IMR-90 (cell line): ENCODE measurements around the gene ACBD5. TPM values are rescaled to one million over a fixed set of nuclear protein-coding genes. Genes with fewer than 3 reads are reported as not detected.

Source experiments
- ATAC-seq: fragments of 200-7000 bp; cut with Tn5 transposase; 2 replicates; pipeline ENCODE4 v1.9.1; 2020; ENCODE audit warnings: low read depth, mild to moderate bottlenecking, moderate library complexity
- BruUV-seq: library from RNA; stranded (reverse); fragments of 400-500 nt; replicated peaks from 2 replicates; lab custom pipeline; 2021; lab: Mats Ljungman, UMichigan
- CTCF ChIA-PET: fragments of 300-600 bp; formaldehyde crosslinking; extraction: SDS; loops from one replicate; lab custom pipeline; 2021; ENCODE audit warnings: antibody characterized with exemption; lab: Yijun Ruan, JAX
- POLR2A ChIA-PET: fragments of 300-600 bp; sonication (Branson Sonifier 250); formaldehyde crosslinking; loops from one replicate; lab custom pipeline; 2022; ENCODE audit warnings: antibody characterized with exemption; ENCODE audit not compliant: unreplicated experiment; lab: Charles Lee
- DNase-seq: peaks from one replicate; pipeline ENCODE4 v3.0.0; 2013
- H2AFZ ChIP-seq: replicated peaks from 2 replicates; pipeline ENCODE3; 2013; ENCODE audit warnings: low read length, mild to moderate bottlenecking; ENCODE audit not compliant: poor library complexity
- H2AK5ac ChIP-seq: 2 replicates; pipeline ENCODE4 v1.6.1; 2013; ENCODE audit warnings: low read depth, low read length, inconsistent platforms
- H2AK9ac ChIP-seq: replicated peaks from 2 replicates; pipeline ENCODE3; 2013; ENCODE audit warnings: mild to moderate bottlenecking, low read depth, low read length, moderate library complexity; ENCODE audit not compliant: poor library complexity
- H2BK120ac ChIP-seq: 2 replicates; pipeline ENCODE4 v1.6.1; 2013; ENCODE audit warnings: low read depth, low read length, inconsistent platforms
- H2BK15ac ChIP-seq: 3 replicates; pipeline ENCODE4 v1.6.1; 2013; ENCODE audit warnings: low read depth, low read length, inconsistent platforms
- H2BK20ac ChIP-seq: 2 replicates; pipeline ENCODE4 v1.6.1; 2013; ENCODE audit warnings: low read depth, mild to moderate bottlenecking, inconsistent platforms, low read length, moderate library complexity
- H2BK5ac ChIP-seq: 2 replicates; pipeline ENCODE4 v1.6.1; 2013; ENCODE audit warnings: mild to moderate bottlenecking, low read depth, low read length, inconsistent platforms; ENCODE audit not compliant: poor library complexity, severe bottlenecking
- H3K14ac ChIP-seq: replicated peaks from 2 replicates; pipeline ENCODE4 v1.6.1; 2013; ENCODE audit warnings: low read depth, low read length, inconsistent platforms
- H3K18ac ChIP-seq: 2 replicates; pipeline ENCODE4 v1.6.1; 2013; ENCODE audit warnings: low read depth, low read length, control low read depth
- H3K23ac ChIP-seq: 2 replicates; pipeline ENCODE4 v1.6.1; 2013; ENCODE audit warnings: low read depth, low read length, inconsistent platforms
- H3K27ac ChIP-seq: 2 replicates; pipeline ENCODE4 v1.5.1; 2013; ENCODE audit warnings: mild to moderate bottlenecking, control low read depth, low read length; ENCODE audit not compliant: insufficient read depth
- H3K27me3 ChIP-seq: 2 replicates; pipeline ENCODE4 v1.6.1; 2013; ENCODE audit warnings: low read length; ENCODE audit not compliant: control insufficient read depth, insufficient read depth
- H3K36me3 ChIP-seq: 2 replicates; pipeline ENCODE4 v1.6.1; 2013; ENCODE audit warnings: low read length, mixed read lengths; ENCODE audit not compliant: control insufficient read depth, insufficient read depth
- H3K4ac ChIP-seq: 2 replicates; pipeline ENCODE4 v1.6.1; 2013; ENCODE audit warnings: low read depth, low read length, inconsistent platforms
- H3K4me1 ChIP-seq: 2 replicates; pipeline ENCODE4 v1.6.1; 2013; ENCODE audit warnings: low read length, mixed read lengths; ENCODE audit not compliant: control insufficient read depth, insufficient read depth
- H3K4me2 ChIP-seq: 2 replicates; pipeline ENCODE4 v1.6.1; 2013; ENCODE audit warnings: low read depth, mild to moderate bottlenecking, control low read depth, low read length, moderate library complexity
- H3K4me3 ChIP-seq: 2 replicates; pipeline ENCODE4 v1.5.1; 2013; ENCODE audit warnings: low read depth, mild to moderate bottlenecking, control low read depth, low read length, moderate library complexity; ENCODE audit not compliant: insufficient read depth
- H3K56ac ChIP-seq: 2 replicates; pipeline ENCODE4 v1.6.1; 2013; ENCODE audit warnings: low read length, inconsistent platforms; ENCODE audit not compliant: insufficient read depth; ENCODE audit errors: extremely low read depth
- H3K79me1 ChIP-seq, 2 experiments: 2 replicates each; pipeline ENCODE4 v1.6.1; 2013; ENCODE audit warnings: low read length in 2 of 2, inconsistent platforms in 1 of 2, low read depth in 1 of 2
- H3K9ac ChIP-seq: 2 replicates; pipeline ENCODE4 v1.6.1; 2013; ENCODE audit warnings: low read depth, low read length, control low read depth
- H3K9me1 ChIP-seq: 2 replicates; pipeline ENCODE4 v1.6.1; 2013; ENCODE audit warnings: low read length, inconsistent platforms; ENCODE audit not compliant: insufficient read depth
- H3K9me3 ChIP-seq: 2 replicates; pipeline ENCODE4 v1.6.1; 2013; ENCODE audit warnings: low read length; ENCODE audit not compliant: control insufficient read depth, insufficient read depth
- H4K20me1 ChIP-seq: 2 replicates; pipeline ENCODE4 v1.6.1; 2013; ENCODE audit warnings: low read length, inconsistent platforms; ENCODE audit not compliant: insufficient read depth
- H4K5ac ChIP-seq: 2 replicates; pipeline ENCODE4 v1.6.1; 2013; ENCODE audit warnings: mild to moderate bottlenecking, low read depth, low read length, control low read depth
- H4K8ac ChIP-seq, 2 experiments: 2 replicates each; pipeline ENCODE4 v1.6.1; 2013; ENCODE audit warnings: low read depth in 2 of 2, low read length in 2 of 2, control low read depth in 1 of 2, inconsistent platforms in 1 of 2
- H4K91ac ChIP-seq: 2 replicates; pipeline ENCODE4 v1.6.1; 2013; ENCODE audit warnings: low read depth, low read length, inconsistent platforms; ENCODE audit not compliant: insufficient read depth
- CTCF ChIP-seq: conservative IDR thresholded peaks from 2 replicates; pipeline ENCODE4 v1.5.1; 2012; ENCODE audit warnings: mild to moderate bottlenecking, low read depth, low read length, improper control_type of control experiment
- WGBS, 2 experiments: methylation state at CpG; one replicate each; pipeline versions ENCODE4 v1.1.5 to v1.1.7; 2013; ENCODE audit warnings: missing lambda C conversion rate in 2 of 2; ENCODE audit not compliant: insufficient read length in 1 of 2; ENCODE audit errors: extremely low coverage in 2 of 2; 5-methylcytosine and 5-hydroxymethylcytosine counted together
- dilution Hi-C: fragments of 300-500 bp; cut with HindIII; formaldehyde crosslinking; loops from one replicate; pipeline ENCODE4 v1.14.3; 2018; ENCODE audit warnings: low sequenced_read_pairs; ENCODE audit not compliant: unreplicated experiment
- in situ Hi-C: fragments of 300-500 bp; cut with MboI; formaldehyde crosslinking; loops from 3 replicates; pipeline ENCODE4 v1.14.3; 2019; ENCODE audit warnings: low sequenced_read_pairs, inconsistent platforms, mixed read lengths
- intact Hi-C: fragments of 100-400 bp; cut with micrococcal nuclease; formaldehyde crosslinking; loops from 2 replicates; pipeline ENCODE4 v1.10.0; 2022
- polyA plus RNA-seq, 3 experiments: library from polyadenylated mRNA; depleted of rRNA; stranded (reverse); fragments of >200 nt; gene quantifications; 2 replicates each; pipeline ENCODE4 v1.2.3, GENCODE V29; 2012; ENCODE audit warnings: low replicate concordance in 1 of 3
- total RNA-seq: library from RNA; depleted of rRNA; stranded (reverse); fragments of >200 nt; gene quantifications from 2 replicates; pipeline ENCODE4 v1.2.3, GENCODE V29; 2012

ACBD5 gene
- total and polyA plus RNA-seq, 2 of the 4 experiments (the other 2 are of a cell fraction), result 7.7 to 11.7 TPM

DNA sequence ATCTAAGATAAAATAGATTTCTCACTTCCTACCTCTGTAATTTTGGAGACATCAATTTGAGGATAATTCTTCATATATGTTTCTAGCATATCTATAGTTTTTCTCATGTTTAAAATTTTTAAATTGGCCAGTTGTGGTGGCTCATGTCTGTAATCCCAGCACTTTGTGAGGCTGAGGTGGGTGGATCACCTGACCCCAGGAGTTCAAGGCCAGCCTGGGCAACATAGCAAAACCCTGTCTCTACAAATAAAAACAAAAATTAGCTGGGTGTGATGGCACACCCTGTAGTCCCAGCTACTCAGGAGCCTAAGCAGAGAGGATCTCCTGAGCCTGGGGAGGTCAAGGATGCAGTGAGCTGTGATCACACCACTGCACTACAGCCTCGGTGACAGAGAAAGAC lies 4.9 kb downstream of the ACBD5 start:
- H3K4me1 ChIP-seq, result peaks cover 3% of the 10 kb centered on the region; the same call in 1 of the 2 replicates
- H3K14ac ChIP-seq, result no peak overlapping the region
- H2AK5ac ChIP-seq, result no peak overlapping the region
- H3K9ac ChIP-seq, result no peak overlapping the region
- in situ Hi-C loops, result no loop called here
- no peak overlapping the region for H2BK20ac ChIP-seq
- H3K4ac ChIP-seq, result no peak overlapping the region
- BruUV-seq, result no TSS peak
- H3K36me3 ChIP-seq, result peaks cover 4% of the 10 kb centered on the region; the same call in 1 of the 2 replicates
- no peaks in the 10 kb centered on the region for H3K9me3 ChIP-seq
- H2AFZ ChIP-seq, result no peak overlapping the region
- no peak overlapping the region for H3K23ac ChIP-seq
- dilution Hi-C loops, result no loop called here
- WGBS, 2 experiments, result no CpG with 5 or more reads among the region's 1 CpG
- H3K9me1 ChIP-seq, result peaks cover 3% of the 10 kb centered on the region; the same call in 1 of the 2 replicates
- no peak overlapping the region for H4K8ac ChIP-seq
- H3K27me3 ChIP-seq, result no peaks in the 10 kb centered on the region
- no peak overlapping the region for H4K91ac ChIP-seq
- no peak overlapping the region for H3K27ac ChIP-seq
- no peak overlapping the region for H3K56ac ChIP-seq
- H3K4me3 ChIP-seq, result no peak overlapping the region
- TF ChIP-seq CTCF, result no peak
- no peak for DNase-seq
- no peaks in the 10 kb centered on the region for H4K20me1 ChIP-seq
- no peak overlapping the region for H2AK9ac ChIP-seq
- ChIA-PET POLR2A (no interaction called here), CTCF (interaction anchor here (2.4 kb wide), 1 partner anchor 12 kb away, joined by 8 read pairs; no protein-coding TSS in a partner anchor)
- intact Hi-C loops, result no loop called here
- H4K5ac ChIP-seq, result no peak overlapping the region
- H2BK5ac ChIP-seq, result no peak overlapping the region
- H3K18ac ChIP-seq, result no peak overlapping the region
- no peak overlapping the region for H2BK15ac ChIP-seq
- ATAC-seq, result no peak
- no peak overlapping the region for H2BK120ac ChIP-seq
- H3K4me2 ChIP-seq, result no peak overlapping the region
- H3K79me1 ChIP-seq, result peaks cover 0 to 12% of the 10 kb centered on the region in 2 experiments; a peak in 3 of 4 replicates
